Measurements from ENCODE around the gene SNCAIP. TPM values are rescaled to one million over a fixed set of nuclear protein-coding genes. Genes with fewer than 3 reads are reported as not detected.

The SNCAIP gene
- total RNA-seq, 1 donor from 2014 or later, result 6.7 TPM

DNA sequence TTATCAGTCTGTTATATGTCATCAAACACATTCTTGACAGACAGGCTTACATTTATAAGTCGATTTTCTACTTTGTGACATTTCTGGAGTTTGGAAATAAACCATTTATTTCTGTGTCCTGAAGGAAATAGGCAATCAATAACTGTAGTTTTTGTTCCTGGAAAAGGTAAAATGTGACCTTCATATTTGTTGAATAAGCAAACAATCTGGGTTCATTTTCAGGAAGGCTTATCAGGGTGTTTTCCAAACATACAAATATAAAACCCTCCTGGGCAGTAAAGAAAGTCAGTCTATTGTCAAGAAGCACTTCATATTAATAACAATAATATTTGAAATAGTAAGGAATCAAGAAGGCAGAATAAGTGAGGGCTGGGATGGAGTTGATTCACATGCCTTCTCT, 195.0 kb downstream of the SNCAIP start:
- no peaks in the 10 kb centered on the region for H3K4me1 Mint-ChIP-seq (ENCODE audit: low read depth, unreplicated experiment)
- no peaks in the 10 kb centered on the region for H3K9me3 Mint-ChIP-seq (ENCODE audit: unreplicated experiment)
- no peaks in the 10 kb centered on the region for H3K36me3 Mint-ChIP-seq (ENCODE audit: unreplicated experiment)
- H3K27ac Mint-ChIP-seq (ENCODE audit: unreplicated experiment), result no peak overlapping the region
- DNase-seq, result no peak
- H3K27me3 Mint-ChIP-seq (ENCODE audit: unreplicated experiment), result no peaks in the 10 kb centered on the region
- TF ChIP-seq, protein P1, sequence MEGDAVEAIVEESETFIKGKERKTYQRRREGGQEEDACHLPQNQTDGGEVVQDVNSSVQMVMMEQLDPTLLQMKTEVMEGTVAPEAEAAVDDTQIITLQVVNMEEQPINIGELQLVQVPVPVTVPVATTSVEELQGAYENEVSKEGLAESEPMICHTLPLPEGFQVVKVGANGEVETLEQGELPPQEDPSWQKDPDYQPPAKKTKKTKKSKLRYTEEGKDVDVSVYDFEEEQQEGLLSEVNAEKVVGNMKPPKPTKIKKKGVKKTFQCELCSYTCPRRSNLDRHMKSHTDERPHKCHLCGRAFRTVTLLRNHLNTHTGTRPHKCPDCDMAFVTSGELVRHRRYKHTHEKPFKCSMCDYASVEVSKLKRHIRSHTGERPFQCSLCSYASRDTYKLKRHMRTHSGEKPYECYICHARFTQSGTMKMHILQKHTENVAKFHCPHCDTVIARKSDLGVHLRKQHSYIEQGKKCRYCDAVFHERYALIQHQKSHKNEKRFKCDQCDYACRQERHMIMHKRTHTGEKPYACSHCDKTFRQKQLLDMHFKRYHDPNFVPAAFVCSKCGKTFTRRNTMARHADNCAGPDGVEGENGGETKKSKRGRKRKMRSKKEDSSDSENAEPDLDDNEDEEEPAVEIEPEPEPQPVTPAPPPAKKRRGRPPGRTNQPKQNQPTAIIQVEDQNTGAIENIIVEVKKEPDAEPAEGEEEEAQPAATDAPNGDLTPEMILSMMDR (IDR thresholded peaks at IDR 0.05; ENCODE audit: partially characterized antibody, unreplicated experiment), result no peak
- H3K4me3 Mint-ChIP-seq (ENCODE audit: unreplicated experiment), result no peak overlapping the region

DNA sequence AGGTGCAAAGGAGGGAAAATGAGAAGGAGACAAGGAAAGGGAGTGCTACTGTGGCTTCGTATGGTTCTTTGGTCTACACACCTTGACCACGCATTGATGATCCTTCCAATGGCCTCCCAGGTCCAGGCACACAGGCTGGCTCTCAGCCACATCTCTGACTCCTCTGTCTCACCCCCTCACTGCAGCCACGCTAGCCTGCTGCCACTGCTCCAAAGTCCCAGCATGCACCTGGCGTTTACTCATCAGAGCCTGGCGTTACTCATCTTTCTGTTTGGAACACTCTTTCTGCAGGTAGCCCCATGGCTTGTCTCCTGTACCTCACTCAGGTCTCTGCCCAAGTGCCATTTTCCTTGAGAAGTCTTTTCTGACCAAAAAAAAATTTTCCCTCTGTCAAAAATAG, 195.5 kb downstream of the SNCAIP start:
- DNase-seq, result no peak
- H3K36me3 Mint-ChIP-seq (ENCODE audit: unreplicated experiment), result no peaks in the 10 kb centered on the region
- H3K27ac Mint-ChIP-seq (ENCODE audit: unreplicated experiment), result no peak overlapping the region
- H3K9me3 Mint-ChIP-seq (ENCODE audit: unreplicated experiment), result no peaks in the 10 kb centered on the region
- H3K27me3 Mint-ChIP-seq (ENCODE audit: unreplicated experiment), result no peaks in the 10 kb centered on the region
- TF ChIP-seq, protein P1 (IDR thresholded peaks at IDR 0.05; ENCODE audit: partially characterized antibody, unreplicated experiment), result no peak
- H3K4me3 Mint-ChIP-seq (ENCODE audit: unreplicated experiment), result no peak overlapping the region
- H3K4me1 Mint-ChIP-seq (ENCODE audit: low read depth, unreplicated experiment), result no peaks in the 10 kb centered on the region

DNA sequence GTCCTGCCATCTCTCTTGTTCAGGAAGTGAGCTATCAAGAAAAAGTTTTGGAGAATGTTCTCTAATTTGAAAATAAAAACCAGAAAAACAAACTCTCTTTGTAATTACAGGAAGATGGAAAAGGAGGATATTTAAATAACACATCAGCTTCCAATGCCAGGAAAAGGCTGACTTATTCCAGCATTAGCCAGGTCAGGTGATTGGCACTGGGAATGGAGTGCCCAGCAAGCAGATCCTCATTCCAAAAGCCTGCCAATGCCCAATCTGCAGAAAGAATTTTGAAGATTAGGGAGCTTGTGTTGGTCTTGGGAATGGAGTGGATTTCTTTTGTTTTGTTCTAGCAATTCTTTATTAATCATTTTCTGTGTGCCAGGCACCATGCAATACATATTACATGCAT, 196.6 kb downstream of the SNCAIP start:
- TF ChIP-seq, protein P1 (IDR thresholded peaks at IDR 0.05; ENCODE audit: partially characterized antibody, unreplicated experiment), result no peak
- H3K36me3 Mint-ChIP-seq (ENCODE audit: unreplicated experiment), result no peaks in the 10 kb centered on the region
- no peaks in the 10 kb centered on the region for H3K27me3 Mint-ChIP-seq (ENCODE audit: unreplicated experiment)
- no peak overlapping the region for H3K4me3 Mint-ChIP-seq (ENCODE audit: unreplicated experiment)
- no peak overlapping the region for H3K27ac Mint-ChIP-seq (ENCODE audit: unreplicated experiment)
- no peaks in the 10 kb centered on the region for H3K9me3 Mint-ChIP-seq (ENCODE audit: unreplicated experiment)
- DNase-seq, result no peak
- H3K4me1 Mint-ChIP-seq (ENCODE audit: low read depth, unreplicated experiment), result no peaks in the 10 kb centered on the region

Other genes starting within 250 kb of the SNCAIP start
- gene LOX, start 234.0 kb upstream of the SNCAIP start, total RNA-seq (ENCODE audit: unreplicated experiment), result 0.27 TPM
- gene ZNF474, start 182.7 kb upstream of the SNCAIP start, total RNA-seq (ENCODE audit: unreplicated experiment), result 0.64 TPM

All from glutamatergic neuron (in vitro differentiated cells).